GM23338 (cell line): ENCODE results near the gene CD4. TPM values are rescaled to one million over a fixed set of nuclear protein-coding genes. Genes with fewer than 3 reads are reported as not detected.
A peak's percentile ranks its signal among the peaks of the same experiment; 100 is the strongest.

Experiments used
- ATAC-seq: fragments of 200-7000 bp; cut with Tn5 transposase; 3 replicates; pipeline ENCODE4 v1.9.1; 2020
- DNase-seq: peaks from one replicate; pipeline ENCODE4 v3.0.0-alpha.2; 2015; ENCODE audit warnings: low spot score
- H2AFZ ChIP-seq: fragments of 200-600 bp; sonication (generic); 2 replicates; pipeline ENCODE4 v1.8.0; 2016; ENCODE audit warnings: antibody characterized with exemption, mild to moderate bottlenecking, moderate library complexity
- H3F3A ChIP-seq: fragments of 200-600 bp; sonication (generic); replicated peaks from 2 replicates; pipeline ENCODE4 v1.8.0; 2017; ENCODE audit warnings: antibody characterized with exemption, mixed run types, low read depth
- H3K27ac ChIP-seq: fragments of 200-600 bp; sonication (generic); 2 replicates; pipeline ENCODE4 v1.6.1; 2016; ENCODE audit warnings: low read depth
- H3K27me3 ChIP-seq: fragments of 200-600 bp; sonication (generic); 2 replicates; pipeline ENCODE4 v1.8.0; 2016; ENCODE audit warnings: mild to moderate bottlenecking, mixed run types, moderate library complexity; ENCODE audit not compliant: insufficient read depth
- H3K36me3 ChIP-seq: fragments of 200-600 bp; sonication (generic); 2 replicates; pipeline ENCODE4 v1.8.0; 2016; ENCODE audit warnings: mild to moderate bottlenecking; ENCODE audit not compliant: insufficient read depth
- H3K4me1 ChIP-seq: fragments of 200-600 bp; sonication (generic); 2 replicates; pipeline ENCODE4 v1.8.0; 2016; ENCODE audit warnings: mild to moderate bottlenecking, moderate library complexity; ENCODE audit not compliant: insufficient read depth
- H3K4me2 ChIP-seq: fragments of 200-600 bp; sonication (generic); 2 replicates; pipeline ENCODE4 v1.7.1; 2017; ENCODE audit warnings: mixed run types
- H3K4me3 ChIP-seq: fragments of 200-600 bp; sonication (generic); 2 replicates; pipeline ENCODE4 v1.6.1; 2016; ENCODE audit warnings: mixed run types
- H3K79me2 ChIP-seq: fragments of 200-600 bp; sonication (generic); replicated peaks from 2 replicates; pipeline ENCODE4 v1.8.0; 2017; ENCODE audit warnings: mild to moderate bottlenecking; ENCODE audit not compliant: insufficient read depth
- H3K9me2 ChIP-seq: fragments of 200-600 bp; sonication (generic); 2 replicates; pipeline ENCODE4 v1.8.0; 2017; ENCODE audit not compliant: insufficient read depth
- H4K20me1 ChIP-seq: fragments of 200-600 bp; sonication (generic); replicated peaks from 2 replicates; pipeline ENCODE4 v1.8.0; 2017; ENCODE audit warnings: mild to moderate bottlenecking; ENCODE audit not compliant: insufficient read depth
- H3K27ac Mint-ChIP-seq: 2 replicates; pipeline ENCODE4 v1.8.0; 2020; ENCODE audit warnings: inconsistent platforms, mild to moderate bottlenecking, moderate library complexity, mixed read lengths
- H3K27me3 Mint-ChIP-seq: 3 replicates; pipeline ENCODE4 v1.8.0; 2022; ENCODE audit warnings: low read depth, mild to moderate bottlenecking, moderate library complexity, mixed read lengths, inconsistent platforms; ENCODE audit not compliant: insufficient read depth, poor library complexity
- H3K36me3 Mint-ChIP-seq: 3 replicates; pipeline ENCODE4 v1.8.0; 2021; ENCODE audit warnings: low read depth, mild to moderate bottlenecking, inconsistent platforms, moderate library complexity, mixed read lengths
- H3K4me1 Mint-ChIP-seq: 3 replicates; pipeline ENCODE4 v1.8.0; 2020; ENCODE audit warnings: mild to moderate bottlenecking, inconsistent platforms, mixed read lengths
- H3K4me3 Mint-ChIP-seq: 3 replicates; pipeline ENCODE4 v1.8.0; 2021; ENCODE audit warnings: moderate library complexity, mild to moderate bottlenecking, inconsistent platforms, mixed read lengths
- H3K9me3 Mint-ChIP-seq: 3 replicates; pipeline ENCODE4 v1.8.0; 2020; ENCODE audit warnings: moderate library complexity, mild to moderate bottlenecking, inconsistent platforms, mixed read lengths
- CREB1 ChIP-seq: fragments of 250-450 bp; sonication (Bioruptor Pico); IDR thresholded peaks from 2 replicates; pipeline ENCODE4 v1.5.0; 2020; ENCODE audit warnings: low read depth, mild to moderate bottlenecking, moderate library complexity
- EZH2 ChIP-seq: fragments of 200-600 bp; sonication (generic); IDR thresholded peaks from one replicate; pipeline ENCODE4 v1.8.0; 2017; ENCODE audit warnings: antibody characterized with exemption, mild to moderate bottlenecking, low read depth; ENCODE audit not compliant: unreplicated experiment
- EZH2phosphoT487 ChIP-seq: fragments of 200-600 bp; sonication (generic); IDR thresholded peaks from one replicate; pipeline ENCODE4 v1.8.1; 2018; ENCODE audit warnings: antibody characterized with exemption; ENCODE audit not compliant: unreplicated experiment
- JUNB ChIP-seq: IDR thresholded peaks from one replicate; pipeline ENCODE4 v1.6.1; 2016; ENCODE audit warnings: antibody characterized with exemption; ENCODE audit not compliant: unreplicated experiment
- NANOG ChIP-seq: IDR thresholded peaks from 2 replicates; pipeline ENCODE4 v1.6.1; 2016; ENCODE audit warnings: antibody characterized with exemption, borderline replicate concordance
- POLR2AphosphoS5 ChIP-seq: IDR thresholded peaks from 2 replicates; pipeline ENCODE4 v1.6.1; 2016; ENCODE audit warnings: antibody characterized with exemption, low read depth
- STAT1 ChIP-seq: IDR thresholded peaks from one replicate; pipeline ENCODE4 v1.6.1; 2016; ENCODE audit warnings: antibody characterized with exemption; ENCODE audit not compliant: unreplicated experiment
- ZNF114 ChIP-seq: fragments of 250-450 bp; sonication (Bioruptor Pico); IDR thresholded peaks from 2 replicates; pipeline ENCODE4 v1.5.0; 2020; ENCODE audit warnings: mild to moderate bottlenecking, moderate library complexity
- ZNF331 ChIP-seq: fragments of 250-450 bp; sonication (Bioruptor Pico); IDR thresholded peaks from 2 replicates; pipeline ENCODE4 v1.5.0; 2020; ENCODE audit warnings: low read depth, mild to moderate bottlenecking, moderate library complexity
- polyA plus RNA-seq: library from polyadenylated mRNA; unstranded; fragments of >200 nt; fragmentation: Nextera tagmentation; extraction: Ambion mirVana; gene quantifications from 2 replicates; pipeline ENCODE4 v1.2.1, GENCODE V29; 2016
- total RNA-seq: library from RNA; depleted of rRNA; stranded (reverse); fragments of >200 nt; shearing (Covaris generic); gene quantifications from 2 replicates; pipeline ENCODE4 v1.2.3, GENCODE V29; 2014
- TF ChIP-seq, protein P1 (sequence below), 2 experiments: fragments of 200-600 bp in 1 of 2; sonication (generic) in 1 of 2; conservative IDR thresholded peaks; 2 replicates each; pipeline versions ENCODE4 v1.5.1 to v1.6.1; 2016 to 2017; ENCODE audit warnings: antibody characterized with exemption in 2 of 2, low read depth in 2 of 2, mild to moderate bottlenecking in 2 of 2, moderate library complexity in 1 of 2
- TF ChIP-seq, protein P2 (sequence below): IDR thresholded peaks from one replicate; pipeline ENCODE4 v1.6.1; 2018; ENCODE audit warnings: antibody characterized with exemption; ENCODE audit not compliant: unreplicated experiment
- TF ChIP-seq, protein P3 (sequence below): fragments of 250-450 bp; sonication (Bioruptor Pico); IDR thresholded peaks from 2 replicates; pipeline ENCODE4 v1.5.0; 2020; ENCODE audit warnings: mild to moderate bottlenecking, moderate library complexity
- TF ChIP-seq, protein P4 (sequence below): IDR thresholded peaks from 2 replicates; pipeline ENCODE4 v1.6.1; 2016; ENCODE audit warnings: antibody characterized with exemption

CD4 gene
- total and polyA plus RNA-seq, 2 experiments from 2014 or later = 1.5 to 2.0 TPM

DNA sequence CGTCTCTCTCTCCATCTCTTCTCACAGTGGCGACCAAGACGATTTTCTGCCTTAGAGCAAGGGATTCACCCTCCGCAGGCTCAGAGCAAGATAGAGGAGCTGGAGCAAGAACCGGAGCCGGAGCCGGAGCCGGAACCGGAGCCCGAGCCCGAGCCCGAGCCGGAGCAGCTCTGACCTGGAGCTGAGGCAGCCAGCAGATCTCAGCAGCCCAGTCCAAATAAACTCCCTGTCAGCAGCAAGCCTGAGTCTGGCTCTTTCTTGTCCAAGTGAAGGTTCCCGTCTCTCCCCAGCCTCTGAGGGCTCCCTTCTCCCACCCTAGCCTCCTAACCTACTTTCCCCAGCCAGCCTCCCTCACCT, 11.1 kb upstream of the CD4 start:
- Histone ChIP-seq H3K4me3 (peak overlapping the region; percentile 71), H4K20me1 (no peaks in the 10 kb centered on the region), H3K27me3 (peaks cover 55% of the 10 kb centered on the region), H3K4me2 (peak overlapping the region; percentile 99), H3K79me2 (no peaks in the 10 kb centered on the region), H3K36me3 (no peaks in the 10 kb centered on the region), H2AFZ (peak overlapping the region; percentile 99), H3K27ac (no peak overlapping the region), H3F3A (peaks cover 12% of the 10 kb centered on the region; the same call in 1 of the 2 replicates), H3K9me2 (no peaks in the 10 kb centered on the region), H3K4me1 (peaks cover 8% of the 10 kb centered on the region)
- ATAC-seq = peak; percentile 37
- TF ChIP-seq EZH2 (no peak), ZNF331 (no peak), ZNF114 (CRISPR knock-in tag) (no peak), POLR2AphosphoS5 (no peak), CREB1 (no peak), EZH2phosphoT487 (no peak), STAT1 (no peak), JUNB (no peak), NANOG (no peak)
- TF ChIP-seq, protein P1, sequence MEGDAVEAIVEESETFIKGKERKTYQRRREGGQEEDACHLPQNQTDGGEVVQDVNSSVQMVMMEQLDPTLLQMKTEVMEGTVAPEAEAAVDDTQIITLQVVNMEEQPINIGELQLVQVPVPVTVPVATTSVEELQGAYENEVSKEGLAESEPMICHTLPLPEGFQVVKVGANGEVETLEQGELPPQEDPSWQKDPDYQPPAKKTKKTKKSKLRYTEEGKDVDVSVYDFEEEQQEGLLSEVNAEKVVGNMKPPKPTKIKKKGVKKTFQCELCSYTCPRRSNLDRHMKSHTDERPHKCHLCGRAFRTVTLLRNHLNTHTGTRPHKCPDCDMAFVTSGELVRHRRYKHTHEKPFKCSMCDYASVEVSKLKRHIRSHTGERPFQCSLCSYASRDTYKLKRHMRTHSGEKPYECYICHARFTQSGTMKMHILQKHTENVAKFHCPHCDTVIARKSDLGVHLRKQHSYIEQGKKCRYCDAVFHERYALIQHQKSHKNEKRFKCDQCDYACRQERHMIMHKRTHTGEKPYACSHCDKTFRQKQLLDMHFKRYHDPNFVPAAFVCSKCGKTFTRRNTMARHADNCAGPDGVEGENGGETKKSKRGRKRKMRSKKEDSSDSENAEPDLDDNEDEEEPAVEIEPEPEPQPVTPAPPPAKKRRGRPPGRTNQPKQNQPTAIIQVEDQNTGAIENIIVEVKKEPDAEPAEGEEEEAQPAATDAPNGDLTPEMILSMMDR (conservative IDR thresholded peaks at IDR 0.05; ENCODE audit: low read depth in 2 of 2) = no peak
- TF ChIP-seq, protein P2, sequence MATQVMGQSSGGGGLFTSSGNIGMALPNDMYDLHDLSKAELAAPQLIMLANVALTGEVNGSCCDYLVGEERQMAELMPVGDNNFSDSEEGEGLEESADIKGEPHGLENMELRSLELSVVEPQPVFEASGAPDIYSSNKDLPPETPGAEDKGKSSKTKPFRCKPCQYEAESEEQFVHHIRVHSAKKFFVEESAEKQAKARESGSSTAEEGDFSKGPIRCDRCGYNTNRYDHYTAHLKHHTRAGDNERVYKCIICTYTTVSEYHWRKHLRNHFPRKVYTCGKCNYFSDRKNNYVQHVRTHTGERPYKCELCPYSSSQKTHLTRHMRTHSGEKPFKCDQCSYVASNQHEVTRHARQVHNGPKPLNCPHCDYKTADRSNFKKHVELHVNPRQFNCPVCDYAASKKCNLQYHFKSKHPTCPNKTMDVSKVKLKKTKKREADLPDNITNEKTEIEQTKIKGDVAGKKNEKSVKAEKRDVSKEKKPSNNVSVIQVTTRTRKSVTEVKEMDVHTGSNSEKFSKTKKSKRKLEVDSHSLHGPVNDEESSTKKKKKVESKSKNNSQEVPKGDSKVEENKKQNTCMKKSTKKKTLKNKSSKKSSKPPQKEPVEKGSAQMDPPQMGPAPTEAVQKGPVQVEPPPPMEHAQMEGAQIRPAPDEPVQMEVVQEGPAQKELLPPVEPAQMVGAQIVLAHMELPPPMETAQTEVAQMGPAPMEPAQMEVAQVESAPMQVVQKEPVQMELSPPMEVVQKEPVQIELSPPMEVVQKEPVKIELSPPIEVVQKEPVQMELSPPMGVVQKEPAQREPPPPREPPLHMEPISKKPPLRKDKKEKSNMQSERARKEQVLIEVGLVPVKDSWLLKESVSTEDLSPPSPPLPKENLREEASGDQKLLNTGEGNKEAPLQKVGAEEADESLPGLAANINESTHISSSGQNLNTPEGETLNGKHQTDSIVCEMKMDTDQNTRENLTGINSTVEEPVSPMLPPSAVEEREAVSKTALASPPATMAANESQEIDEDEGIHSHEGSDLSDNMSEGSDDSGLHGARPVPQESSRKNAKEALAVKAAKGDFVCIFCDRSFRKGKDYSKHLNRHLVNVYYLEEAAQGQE = no peak
- TF ChIP-seq, protein P3, sequence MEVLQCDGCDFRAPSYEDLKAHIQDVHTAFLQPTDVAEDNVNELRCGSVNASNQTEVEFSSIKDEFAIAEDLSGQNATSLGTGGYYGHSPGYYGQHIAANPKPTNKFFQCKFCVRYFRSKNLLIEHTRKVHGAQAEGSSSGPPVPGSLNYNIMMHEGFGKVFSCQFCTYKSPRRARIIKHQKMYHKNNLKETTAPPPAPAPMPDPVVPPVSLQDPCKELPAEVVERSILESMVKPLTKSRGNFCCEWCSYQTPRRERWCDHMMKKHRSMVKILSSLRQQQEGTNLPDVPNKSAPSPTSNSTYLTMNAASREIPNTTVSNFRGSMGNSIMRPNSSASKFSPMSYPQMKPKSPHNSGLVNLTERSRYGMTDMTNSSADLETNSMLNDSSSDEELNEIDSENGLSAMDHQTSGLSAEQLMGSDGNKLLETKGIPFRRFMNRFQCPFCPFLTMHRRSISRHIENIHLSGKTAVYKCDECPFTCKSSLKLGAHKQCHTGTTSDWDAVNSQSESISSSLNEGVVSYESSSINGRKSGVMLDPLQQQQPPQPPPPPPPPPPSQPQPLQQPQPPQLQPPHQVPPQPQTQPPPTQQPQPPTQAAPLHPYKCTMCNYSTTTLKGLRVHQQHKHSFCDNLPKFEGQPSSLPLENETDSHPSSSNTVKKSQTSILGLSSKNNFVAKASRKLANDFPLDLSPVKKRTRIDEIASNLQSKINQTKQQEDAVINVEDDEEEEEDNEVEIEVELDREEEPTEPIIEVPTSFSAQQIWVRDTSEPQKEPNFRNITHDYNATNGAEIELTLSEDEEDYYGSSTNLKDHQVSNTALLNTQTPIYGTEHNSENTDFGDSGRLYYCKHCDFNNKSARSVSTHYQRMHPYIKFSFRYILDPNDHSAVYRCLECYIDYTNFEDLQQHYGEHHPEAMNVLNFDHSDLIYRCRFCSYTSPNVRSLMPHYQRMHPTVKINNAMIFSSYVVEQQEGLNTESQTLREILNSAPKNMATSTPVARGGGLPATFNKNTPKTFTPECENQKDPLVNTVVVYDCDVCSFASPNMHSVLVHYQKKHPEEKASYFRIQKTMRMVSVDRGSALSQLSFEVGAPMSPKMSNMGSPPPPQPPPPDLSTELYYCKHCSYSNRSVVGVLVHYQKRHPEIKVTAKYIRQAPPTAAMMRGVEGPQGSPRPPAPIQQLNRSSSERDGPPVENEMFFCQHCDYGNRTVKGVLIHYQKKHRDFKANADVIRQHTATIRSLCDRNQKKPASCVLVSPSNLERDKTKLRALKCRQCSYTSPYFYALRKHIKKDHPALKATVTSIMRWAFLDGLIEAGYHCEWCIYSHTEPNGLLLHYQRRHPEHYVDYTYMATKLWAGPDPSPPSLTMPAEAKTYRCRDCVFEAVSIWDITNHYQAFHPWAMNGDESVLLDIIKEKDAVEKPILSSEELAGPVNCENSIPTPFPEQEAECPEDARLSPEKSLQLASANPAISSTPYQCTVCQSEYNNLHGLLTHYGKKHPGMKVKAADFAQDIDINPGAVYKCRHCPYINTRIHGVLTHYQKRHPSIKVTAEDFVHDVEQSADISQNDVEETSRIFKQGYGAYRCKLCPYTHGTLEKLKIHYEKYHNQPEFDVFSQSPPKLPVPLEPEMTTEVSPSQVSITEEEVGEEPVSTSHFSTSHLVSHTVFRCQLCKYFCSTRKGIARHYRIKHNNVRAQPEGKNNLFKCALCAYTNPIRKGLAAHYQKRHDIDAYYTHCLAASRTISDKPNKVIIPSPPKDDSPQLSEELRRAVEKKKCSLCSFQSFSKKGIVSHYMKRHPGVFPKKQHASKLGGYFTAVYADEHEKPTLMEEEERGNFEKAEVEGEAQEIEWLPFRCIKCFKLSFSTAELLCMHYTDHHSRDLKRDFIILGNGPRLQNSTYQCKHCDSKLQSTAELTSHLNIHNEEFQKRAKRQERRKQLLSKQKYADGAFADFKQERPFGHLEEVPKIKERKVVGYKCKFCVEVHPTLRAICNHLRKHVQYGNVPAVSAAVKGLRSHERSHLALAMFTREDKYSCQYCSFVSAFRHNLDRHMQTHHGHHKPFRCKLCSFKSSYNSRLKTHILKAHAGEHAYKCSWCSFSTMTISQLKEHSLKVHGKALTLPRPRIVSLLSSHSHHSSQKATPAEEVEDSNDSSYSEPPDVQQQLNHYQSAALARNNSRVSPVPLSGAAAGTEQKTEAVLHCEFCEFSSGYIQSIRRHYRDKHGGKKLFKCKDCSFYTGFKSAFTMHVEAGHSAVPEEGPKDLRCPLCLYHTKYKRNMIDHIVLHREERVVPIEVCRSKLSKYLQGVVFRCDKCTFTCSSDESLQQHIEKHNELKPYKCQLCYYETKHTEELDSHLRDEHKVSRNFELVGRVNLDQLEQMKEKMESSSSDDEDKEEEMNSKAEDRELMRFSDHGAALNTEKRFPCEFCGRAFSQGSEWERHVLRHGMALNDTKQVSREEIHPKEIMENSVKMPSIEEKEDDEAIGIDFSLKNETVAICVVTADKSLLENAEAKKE = no peak
- TF ChIP-seq, protein P4, sequence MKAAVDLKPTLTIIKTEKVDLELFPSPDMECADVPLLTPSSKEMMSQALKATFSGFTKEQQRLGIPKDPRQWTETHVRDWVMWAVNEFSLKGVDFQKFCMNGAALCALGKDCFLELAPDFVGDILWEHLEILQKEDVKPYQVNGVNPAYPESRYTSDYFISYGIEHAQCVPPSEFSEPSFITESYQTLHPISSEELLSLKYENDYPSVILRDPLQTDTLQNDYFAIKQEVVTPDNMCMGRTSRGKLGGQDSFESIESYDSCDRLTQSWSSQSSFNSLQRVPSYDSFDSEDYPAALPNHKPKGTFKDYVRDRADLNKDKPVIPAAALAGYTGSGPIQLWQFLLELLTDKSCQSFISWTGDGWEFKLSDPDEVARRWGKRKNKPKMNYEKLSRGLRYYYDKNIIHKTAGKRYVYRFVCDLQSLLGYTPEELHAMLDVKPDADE = no peak
- Mint-ChIP-seq H3K9me3 (no peaks in the 10 kb centered on the region; the same call in 2 of the 3 replicates), H3K4me1 (peaks cover 46% of the 10 kb centered on the region), H3K36me3 (peaks cover 7% of the 10 kb centered on the region; the same call in 2 of the 3 replicates), H3K4me3 (peak overlapping the region; percentile 89), H3K27me3 (peaks cover 54% of the 10 kb centered on the region), H3K27ac (no peak overlapping the region; the same call in 1 of the 2 replicates)
- DNase-seq = peak; percentile 77
